ENCODE data around the gene AP3D1.
A peak's percentile ranks its signal among the peaks of the same experiment; 100 is the strongest.

Gene AP3D1

DNA sequence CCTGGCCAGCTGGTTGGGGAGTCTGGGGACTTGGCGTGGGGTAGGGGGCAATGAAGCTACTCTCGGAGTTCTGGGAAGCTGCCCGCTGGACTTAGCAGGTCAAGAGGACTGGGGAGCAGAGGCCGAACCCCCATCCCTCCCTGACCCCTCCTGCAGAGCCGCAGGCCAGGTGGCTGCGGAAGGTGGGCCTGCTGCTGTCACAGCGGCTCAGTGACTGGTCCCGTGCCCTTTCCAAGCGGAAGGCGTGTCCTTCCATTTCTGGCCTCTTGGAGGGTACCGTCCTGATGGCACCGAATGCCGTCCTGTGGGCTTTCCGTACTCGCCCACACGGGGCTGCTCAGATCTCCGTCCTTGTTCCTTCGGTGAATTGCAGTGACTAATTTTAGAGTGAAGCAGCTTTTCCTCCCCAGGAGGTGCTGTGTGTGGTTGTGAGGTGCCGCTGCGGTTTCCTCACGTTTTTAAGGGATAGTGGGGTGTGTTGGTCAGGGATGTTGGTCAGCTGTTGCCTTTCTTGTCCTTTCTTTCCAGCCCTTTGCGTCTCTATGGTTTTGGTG is 33.1 kb upstream of the AP3D1 start:
- no peak overlapping the region for H3K4me3 ChIP-seq (ENCODE audit: low read depth, low read length)

DNA sequence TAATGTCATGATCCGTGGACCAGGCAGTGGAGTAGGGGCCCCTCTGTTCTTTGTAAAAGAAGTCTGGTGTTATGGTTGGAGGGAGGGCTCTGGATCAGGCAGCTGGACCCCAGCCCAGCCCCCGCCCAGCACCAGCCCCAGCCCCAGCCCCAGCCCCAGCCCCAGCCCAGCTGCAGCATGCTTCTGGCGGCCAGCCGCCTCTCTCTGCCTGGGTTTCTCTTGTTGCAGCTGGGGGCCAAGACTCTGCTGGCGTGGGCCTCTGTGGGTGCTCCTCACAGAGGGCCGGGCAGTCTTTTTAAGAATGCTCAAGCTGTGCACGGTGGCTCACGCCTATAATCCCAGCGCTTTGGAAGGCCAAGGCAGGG is 30.2 kb upstream of the AP3D1 start:
- H3K4me3 ChIP-seq (ENCODE audit: low read depth, low read length) = no peak overlapping the region

DNA sequence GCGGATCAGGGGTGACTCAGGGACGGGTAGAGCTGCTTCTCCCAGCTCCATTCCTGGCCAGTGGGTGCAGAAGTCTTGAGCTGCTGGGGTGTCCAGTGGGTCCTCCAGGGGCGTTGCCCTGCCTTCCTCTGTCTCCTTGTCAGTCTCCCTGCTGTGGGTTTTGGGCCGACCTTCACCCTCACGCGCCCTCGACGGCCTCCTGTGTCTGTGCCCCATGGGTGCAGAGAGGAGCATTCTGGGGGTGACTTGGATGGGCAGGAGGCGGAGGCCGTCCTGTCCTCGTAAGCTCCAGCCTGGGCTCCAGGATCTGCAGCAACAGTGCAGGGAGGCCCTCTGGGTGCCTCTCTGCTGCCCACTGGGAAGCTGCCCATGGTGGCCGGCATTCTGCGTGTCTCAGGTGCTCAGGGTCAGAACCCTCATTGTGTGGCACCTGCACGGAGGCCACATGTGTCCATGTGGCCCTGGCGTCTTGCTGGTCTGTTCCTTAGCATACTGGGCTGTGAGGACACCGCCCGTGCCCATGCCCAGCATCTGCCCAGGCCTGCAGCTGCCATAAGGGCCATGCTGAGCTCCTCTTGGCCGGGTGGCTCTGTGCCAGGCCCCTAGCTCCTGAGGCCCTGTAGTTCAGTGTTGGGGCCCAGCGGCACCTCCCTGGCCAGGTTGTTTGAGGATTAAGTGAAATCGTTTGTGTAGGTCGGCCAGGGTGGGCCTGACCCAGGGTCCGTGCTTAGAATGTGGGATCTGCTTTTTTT is 29.7 kb upstream of the AP3D1 start:
- H3K4me3 ChIP-seq (ENCODE audit: low read depth, low read length) = no peak overlapping the region

DNA sequence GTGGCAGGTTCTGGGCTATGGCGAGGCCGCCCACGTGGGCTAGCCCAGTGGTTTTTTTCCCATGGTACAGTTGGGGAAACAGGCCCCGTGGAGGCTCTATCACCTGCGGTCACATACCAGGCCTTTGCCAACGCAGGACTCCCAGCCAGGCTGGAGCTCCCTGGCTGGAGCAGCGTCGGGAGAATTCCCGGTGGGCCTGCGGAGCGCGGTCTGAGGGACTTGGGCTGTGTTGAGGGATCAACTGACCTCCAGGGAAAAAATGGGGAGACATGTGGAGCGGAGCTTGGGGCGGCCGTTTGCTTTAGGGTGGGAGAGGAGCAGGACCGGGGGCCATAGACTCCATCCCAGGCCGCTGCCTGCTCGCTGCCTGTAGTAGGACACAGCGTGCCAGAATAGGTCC is 28.7 kb upstream of the AP3D1 start:
- no peak overlapping the region for H3K4me3 ChIP-seq (ENCODE audit: low read depth, low read length)

DNA sequence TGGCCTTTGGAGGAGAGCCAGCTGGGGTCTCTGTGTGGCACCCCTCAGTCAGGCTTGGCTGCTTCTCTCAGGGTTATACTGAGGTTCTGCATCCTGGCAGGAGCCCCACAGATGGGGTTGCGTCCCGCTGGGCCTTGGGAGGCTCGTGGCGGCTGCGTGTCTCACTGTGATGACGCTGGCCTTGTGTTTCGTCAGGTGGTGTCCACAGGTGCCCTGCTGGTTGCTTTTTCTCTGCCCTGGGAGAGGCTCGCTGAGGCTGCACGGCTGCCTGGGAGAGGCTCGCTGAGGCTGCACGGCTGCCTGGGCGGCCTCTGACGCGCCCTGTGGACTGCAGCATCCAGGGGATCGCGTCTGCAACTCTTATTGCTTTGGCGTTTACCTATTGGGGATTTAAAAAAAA is 27.7 kb upstream of the AP3D1 start:
- H3K4me3 ChIP-seq (ENCODE audit: low read depth, low read length) = no peak overlapping the region

DNA sequence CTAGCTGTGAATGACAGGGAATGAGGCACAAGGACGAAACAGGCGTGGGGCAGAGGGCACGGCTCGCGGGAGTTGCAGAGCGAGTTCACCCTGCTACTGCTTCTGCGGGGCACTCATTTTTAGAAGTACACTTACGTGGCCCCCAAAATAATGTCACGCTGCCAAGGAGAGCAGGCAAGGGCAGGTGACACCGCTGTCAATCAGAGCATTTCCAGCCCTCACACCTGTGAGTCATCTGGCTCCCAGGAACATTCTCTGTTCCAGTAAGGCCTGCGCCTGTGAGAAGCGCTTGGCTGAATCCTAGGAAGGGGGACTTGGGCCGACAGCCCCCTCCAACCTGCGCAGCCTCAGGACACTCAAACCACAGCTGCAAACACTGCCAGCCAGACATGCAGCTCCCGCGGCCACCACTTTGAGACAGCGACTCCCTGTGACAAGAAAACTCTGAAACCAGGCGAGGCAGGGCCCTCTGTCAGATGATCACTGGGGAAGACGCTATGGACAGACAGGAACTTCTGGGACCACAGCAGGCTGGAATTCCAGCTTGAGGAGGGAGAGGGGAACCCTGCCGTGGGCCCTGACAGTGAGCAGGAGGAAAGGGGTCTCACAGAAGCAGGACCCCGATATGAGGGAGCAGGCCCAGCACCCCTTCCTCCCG is 25.1 kb upstream of the AP3D1 start:
- H3K4me3 ChIP-seq (ENCODE audit: low read depth, low read length) = no peak overlapping the region

DNA sequence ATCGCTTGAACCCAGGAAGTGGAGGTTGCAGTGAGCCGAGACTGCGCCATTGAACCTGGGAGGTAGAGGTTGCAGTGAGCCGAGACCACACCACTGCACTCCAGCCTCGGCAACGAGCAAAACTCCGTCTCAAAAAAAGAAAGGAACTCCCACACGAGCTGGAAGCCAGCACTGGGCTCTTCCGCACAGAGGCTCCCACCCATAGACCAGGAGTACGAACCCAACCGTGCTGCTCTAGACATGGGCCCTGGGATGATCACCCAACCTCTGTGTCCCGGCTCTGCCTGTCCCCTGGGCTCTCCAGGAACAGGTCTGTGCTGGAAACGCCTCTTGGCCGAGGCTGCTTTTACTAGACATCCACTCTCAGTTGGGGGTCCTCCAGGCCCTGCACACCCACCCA is 24.4 kb upstream of the AP3D1 start:
- H3K4me3 ChIP-seq (ENCODE audit: low read depth, low read length) = no peak overlapping the region

DNA sequence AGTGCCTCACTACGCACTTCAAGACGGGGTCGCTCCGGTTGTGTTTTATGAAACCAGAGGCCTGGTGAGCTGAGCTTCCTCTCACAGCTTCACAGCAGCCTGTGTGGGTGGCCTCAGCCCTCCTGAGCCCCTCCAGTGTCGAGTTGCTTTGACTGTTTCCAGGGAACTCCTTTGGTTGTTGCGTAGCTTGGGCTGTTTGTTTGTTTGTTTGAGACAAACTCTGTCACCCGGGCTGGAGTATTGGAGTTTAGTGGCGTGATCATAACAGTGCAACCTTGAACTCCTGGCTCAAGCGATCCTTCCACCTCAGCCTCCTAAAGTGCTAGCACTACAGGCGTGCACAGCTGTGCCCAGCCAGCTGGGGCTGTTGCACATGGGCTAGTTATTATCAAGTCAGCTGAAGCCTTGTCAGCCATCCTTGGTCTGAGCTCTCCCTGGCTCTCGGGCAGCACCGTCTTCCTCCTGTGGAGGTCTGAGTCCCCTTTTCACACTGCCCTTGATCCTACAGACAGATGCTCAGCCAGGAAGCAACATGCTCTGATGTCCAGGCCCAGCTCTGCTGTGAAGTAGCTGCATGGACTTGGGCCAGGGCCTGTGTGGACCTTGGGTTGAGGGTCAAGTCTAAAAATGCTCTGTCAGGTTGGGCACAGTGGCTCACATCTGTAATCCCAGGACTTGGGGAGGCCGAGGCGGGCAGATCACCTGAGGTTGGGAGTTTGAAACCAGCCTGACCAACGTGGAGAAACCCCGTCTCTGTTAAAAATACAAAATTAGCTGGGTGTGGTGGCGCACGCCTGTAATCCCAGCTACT is 22.6 kb upstream of the AP3D1 start:
- H3K4me3 ChIP-seq (ENCODE audit: low read depth, low read length) = no peak overlapping the region

DNA sequence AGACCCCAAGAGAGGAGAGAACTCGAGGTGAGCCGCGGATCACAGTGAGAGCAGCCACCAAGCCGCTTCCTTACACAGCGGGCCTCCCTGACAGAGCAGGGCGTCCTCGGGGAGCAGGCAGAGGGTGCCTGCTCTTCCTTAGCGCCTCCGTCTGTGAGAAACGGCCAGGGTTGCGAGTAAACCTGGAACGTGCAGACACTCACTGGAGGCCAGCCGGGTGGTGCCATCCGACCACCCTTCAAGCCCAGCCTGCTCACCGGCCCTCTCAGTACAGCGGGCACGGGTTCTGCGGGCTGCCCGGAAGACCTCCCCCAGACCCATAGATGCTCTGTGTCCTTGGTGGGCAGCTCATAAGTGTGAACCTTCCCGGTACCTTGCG is 22.0 kb upstream of the AP3D1 start:
- no peak overlapping the region for H3K4me3 ChIP-seq (ENCODE audit: low read depth, low read length)

DNA sequence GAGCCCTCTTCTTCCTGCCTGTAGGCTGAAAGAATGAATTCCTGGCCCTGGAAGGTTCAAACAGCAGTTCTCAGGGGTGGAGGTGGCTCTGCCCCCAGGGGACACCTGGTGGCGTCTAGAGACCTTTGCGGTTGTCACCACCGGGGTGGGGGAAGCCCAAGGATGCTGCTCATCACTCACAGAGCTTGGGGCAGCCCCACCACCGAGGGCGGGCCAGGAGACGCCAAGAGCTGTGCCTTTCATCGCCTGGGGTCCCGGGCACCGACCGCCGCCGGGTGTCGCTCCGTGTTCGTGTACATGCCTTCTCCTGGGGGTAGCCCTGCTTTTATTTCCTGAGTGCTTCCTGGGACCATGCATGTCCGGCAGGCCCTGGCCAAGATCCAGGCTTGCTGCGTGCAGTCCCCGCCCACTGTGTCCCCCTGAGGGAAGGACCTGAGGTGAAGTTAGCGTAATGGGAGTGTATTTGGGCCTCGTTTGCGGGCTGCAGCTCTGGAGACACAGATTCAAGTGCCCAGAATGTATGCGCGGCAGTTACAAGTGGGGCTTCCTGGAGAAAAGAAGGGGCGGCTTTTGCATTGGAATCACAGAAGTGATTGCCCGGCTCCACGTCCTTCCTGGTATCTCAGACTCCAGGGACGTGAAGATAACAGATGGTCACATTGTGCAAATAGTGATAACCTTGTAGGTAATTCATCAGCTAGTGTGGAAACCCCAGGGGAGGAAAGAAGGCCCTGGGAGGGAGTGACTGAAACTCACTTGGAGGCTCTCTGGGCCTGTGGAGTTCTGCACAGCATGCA is 20.2 kb upstream of the AP3D1 start:
- H3K4me3 ChIP-seq (ENCODE audit: low read depth, low read length) = no peak overlapping the region

DNA sequence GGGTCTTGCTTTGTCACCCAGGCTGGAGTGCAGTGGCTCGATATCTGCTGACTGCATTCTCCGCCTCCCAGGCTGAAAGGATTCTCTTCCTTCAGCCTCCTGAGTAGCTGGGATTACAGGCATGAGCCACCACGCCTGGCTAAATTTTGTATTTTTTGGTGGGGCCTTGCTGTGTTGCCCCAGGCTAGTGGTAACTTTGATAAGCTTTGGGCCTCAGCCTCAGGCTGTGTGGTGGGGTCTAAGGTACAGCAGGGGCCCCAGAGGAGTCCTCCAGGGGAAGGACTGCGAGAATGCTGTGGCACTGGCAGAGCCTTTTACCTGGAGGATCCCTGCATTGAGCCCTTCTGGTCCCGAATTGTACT is 19.6 kb upstream of the AP3D1 start:
- H3K4me3 ChIP-seq (ENCODE audit: low read depth, low read length) = no peak overlapping the region

DNA sequence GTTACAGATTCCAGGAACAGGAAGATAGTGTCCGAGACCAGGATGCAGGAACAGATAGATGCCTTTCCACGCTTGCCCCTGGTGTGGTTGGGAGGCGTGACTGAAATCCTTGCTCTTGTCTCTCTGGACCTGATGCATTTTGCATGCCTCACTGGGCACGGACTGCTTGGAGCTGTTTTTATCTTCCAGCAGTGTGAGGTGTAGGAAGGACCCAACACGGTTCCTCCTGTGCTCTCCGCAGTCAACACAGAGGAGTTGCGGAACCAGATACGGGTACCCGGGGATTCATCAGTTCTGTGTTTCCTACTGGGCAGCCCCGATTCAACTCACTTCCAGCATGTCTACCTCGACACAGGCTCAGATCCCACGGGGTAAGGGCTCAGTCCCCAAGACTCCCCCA is 18.9 kb upstream of the AP3D1 start:
- no peak overlapping the region for H3K4me3 ChIP-seq (ENCODE audit: low read depth, low read length)

DNA sequence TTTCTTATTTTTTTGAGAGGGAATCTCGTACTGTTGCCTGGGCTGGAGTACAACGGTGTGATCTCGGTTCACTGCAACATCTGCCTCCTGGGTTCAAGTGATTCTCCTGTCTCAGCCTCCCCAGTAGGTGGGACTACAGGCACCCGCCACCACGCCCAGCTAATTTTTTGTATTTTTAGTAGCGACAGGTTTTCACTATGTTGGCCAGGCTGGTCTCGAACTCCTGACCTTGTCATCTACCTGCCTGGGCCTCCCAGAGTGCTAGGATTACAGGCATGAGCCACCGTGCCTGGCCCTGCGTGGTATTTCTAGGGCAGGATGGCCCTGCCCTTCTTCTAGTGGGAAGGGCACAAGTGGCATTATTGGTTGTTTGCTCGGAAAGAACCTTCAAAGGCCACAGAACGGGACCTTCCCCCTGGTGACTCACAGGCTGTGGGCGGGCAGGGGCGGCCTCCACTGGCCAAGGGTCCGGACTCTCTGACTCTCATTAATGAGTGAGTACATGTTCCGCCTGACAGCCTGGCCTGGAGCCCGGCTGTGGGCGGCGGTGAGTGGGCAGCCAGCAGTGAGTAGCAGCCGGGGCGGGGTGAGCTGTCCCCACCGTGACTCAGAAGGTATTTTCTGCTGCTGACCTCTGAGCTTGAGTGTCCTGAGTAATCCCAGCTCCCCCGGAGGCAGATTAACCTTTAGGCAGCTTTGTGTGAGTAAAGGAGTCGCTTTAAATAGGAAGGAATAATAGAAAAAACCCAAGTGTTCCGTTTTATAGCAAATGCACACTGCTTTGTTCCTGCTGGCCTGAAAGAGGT is 17.5 kb upstream of the AP3D1 start:
- no peak overlapping the region for H3K4me3 ChIP-seq (ENCODE audit: low read depth, low read length)

DNA sequence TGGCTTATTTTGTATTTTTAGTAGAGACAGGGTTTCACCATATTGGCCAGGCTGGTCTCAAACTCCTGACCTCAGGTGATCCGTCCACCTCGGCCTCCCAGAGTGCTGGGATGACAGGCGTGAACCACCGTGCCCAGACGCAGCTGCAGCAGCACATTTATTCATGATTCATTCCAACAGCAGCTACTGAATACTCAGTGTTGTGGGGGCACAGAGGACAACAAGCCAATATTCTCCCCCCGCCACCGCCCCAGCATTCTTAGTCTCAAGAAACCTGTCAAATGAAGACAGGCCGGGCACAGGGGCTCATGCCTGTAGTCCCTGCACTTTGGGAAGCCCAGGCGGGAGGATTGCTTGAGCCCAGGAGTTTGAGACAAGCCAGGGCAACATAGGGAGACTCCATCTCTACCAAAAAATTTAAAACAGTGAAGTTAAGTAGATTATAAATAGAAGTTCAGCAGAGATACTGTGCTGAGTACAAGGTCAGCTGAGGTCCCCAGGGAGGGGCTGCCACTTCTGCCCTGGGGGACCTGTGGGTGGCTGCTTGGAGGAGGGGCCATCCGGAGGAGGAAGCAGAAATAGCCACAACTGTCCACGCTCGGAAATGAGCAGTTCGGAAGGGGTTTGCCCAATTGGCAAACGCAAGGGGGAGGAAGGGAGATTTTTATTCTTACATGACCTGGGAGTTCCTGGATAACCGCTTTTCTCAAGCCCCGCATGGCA is 16.7 kb upstream of the AP3D1 start:
- no peak overlapping the region for H3K4me3 ChIP-seq (ENCODE audit: low read depth, low read length)

DNA sequence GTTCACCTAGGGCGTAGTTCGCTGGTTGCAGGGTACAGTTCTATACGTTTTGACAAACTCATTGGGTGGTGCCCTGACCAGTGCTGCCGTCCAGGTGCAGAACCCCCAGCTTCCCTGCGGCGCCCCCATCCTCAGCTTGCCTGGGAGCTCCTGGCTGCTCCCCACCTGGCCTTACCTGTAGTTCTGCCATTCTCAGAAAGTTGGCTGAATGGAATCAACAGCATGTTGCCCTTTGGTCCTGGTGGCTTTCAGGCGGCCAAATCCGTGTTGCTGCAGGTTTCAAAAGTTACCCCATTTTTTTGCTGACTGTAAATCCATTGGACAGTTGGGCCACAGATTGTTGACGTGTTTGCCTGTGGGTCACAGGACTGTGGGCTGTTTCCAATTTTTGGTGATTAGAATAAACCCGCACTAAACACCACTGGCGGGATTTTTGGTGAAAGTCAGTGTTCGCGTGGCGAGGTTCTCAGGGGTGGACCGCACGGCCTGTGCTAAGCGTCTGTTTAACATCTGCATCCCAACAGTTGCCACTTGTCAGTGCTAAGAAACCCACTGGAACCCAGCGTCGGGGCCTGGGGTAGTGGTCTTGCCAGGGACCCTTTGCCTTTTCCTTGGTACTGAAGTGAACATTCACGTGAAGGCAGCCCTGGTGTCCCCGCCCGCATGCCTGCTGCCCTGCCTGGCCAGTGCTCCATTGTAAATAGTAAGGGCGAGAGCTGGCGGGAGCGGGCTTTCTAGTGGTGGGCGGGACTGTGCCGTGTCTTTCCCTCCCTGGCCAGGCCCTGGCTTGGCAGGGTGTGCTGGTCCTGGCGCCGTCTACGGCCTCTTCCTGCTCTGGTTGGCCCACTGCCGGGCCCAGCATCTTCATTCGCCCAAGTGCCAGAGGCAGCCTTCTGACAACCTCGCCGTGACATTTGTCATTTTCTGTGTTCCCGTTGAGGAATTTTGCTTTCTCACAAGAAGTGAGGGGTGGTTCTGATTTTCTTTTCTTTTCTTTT is 15.7 kb upstream of the AP3D1 start:
- no peak overlapping the region for H3K4me3 ChIP-seq (ENCODE audit: low read depth, low read length)

DNA sequence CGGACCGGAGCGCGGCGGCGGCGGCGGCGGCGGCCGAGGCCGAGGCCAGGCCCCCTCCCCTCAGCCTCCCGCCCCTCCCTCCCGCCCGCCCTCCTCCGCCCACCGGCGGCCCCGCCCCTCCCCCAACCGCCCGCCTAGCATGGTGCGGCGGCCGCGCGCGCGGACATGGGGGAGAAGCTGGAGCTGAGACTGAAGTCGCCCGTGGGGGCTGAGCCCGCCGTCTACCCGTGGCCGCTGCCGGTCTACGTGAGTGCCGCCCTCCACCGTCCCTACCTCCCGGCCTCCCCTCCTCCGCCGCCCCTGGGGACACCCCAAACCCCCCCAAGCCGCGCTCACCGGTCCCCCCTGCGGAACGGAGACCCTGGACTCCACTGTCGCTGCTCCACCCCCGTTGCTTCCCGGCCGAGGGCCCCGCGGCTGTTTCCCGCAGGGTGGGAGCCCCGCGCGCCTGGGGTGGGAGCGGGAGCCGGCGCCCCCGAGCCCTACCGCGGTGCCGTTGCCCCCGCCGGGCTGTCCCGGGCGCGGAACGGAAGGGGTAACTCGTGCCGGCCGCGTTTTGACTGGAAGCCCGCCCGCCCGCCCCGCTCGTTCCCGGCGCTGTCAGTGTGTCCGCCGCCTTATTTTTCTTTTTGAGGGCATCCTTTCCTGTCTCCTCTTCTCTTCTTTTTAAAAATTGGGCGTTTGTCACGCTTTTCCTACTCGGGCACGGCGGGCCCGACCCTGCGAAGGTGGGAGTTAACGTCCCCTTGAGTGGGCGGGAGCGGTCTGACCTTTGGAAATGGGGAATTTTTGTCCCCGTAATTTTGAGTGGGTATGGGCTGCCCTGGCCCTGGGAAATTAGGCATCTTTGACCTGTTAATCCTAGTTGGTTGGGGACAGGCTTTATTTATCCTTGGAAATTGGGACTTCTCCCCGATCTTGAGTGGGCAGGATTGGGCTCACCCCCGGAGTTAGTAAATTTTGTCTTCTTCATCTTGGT is 12.9 kb upstream of the AP3D1 start:
- H3K4me3 ChIP-seq (ENCODE audit: low read depth, low read length) = peak overlapping the region; percentile 76

DNA sequence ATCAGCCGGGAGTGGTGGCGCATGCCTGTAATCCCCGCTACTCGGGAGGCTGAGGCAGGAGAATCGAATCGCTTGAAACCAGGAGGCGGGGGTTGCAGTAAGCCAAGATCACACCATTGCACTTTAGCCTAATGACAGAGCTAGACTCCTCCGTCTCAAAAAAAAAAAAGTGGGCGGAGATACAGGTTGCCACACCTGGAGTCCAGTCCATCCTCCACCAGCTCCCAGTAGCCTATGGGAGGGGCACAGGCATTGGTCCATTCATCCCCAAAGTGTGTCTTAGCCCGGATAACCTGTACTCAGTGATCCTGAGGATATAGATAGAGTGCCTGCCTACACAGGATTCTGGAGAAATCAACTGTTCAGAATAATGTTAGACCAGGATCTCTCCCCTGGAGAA is 9.0 kb upstream of the AP3D1 start:
- no peak overlapping the region for H3K4me3 ChIP-seq (ENCODE audit: low read depth, low read length)
